Measurements from ENCODE around the gene CD244.

Gene CD244

GRCh38 chr1:160866695-160867260 is 4.1 kb upstream of the CD244 start:
- peaks cover 5% of the 10 kb centered on the region for H3K27me3 ChIP-seq (ENCODE audit: insufficient read depth, low read length)
- no peaks in the 10 kb centered on the region for H3K9me3 ChIP-seq (ENCODE audit: low read length)
- no peak overlapping the region for H3K4me3 ChIP-seq (ENCODE audit: low read length)
- H3K4me1 ChIP-seq (ENCODE audit: insufficient read depth, low read length), result no peaks in the 10 kb centered on the region
- no peak overlapping the region for H2AFZ ChIP-seq (ENCODE audit: low read depth, low read length)
- H3K36me3 ChIP-seq (ENCODE audit: insufficient read depth, low read length), result no peaks in the 10 kb centered on the region

- Histone ChIP-seq H3K4me3 (ENCODE audit: low read length) (no peak overlapping the region), H3K27me3 (ENCODE audit: insufficient read depth, low read length) (peaks cover 5% of the 10 kb centered on the region), H2AFZ (ENCODE audit: low read depth, low read length) (no peak overlapping the region), H3K4me1 (ENCODE audit: insufficient read depth, low read length) (no peaks in the 10 kb centered on the region), H3K36me3 (ENCODE audit: insufficient read depth, low read length) (no peaks in the 10 kb centered on the region), H3K9me3 (ENCODE audit: low read length) (no peaks in the 10 kb centered on the region)
Measured at GRCh38 chr1:160866001-160866694, 3.5 kb upstream of the CD244 start.

GRCh38 chr1:160865337-160865736 is 2.6 kb upstream of the CD244 start:
- no peak overlapping the region for H3K4me3 ChIP-seq (ENCODE audit: low read length)
- no peaks in the 10 kb centered on the region for H3K4me1 ChIP-seq (ENCODE audit: insufficient read depth, low read length)
- no peaks in the 10 kb centered on the region for H3K36me3 ChIP-seq (ENCODE audit: insufficient read depth, low read length)
- no peak overlapping the region for H2AFZ ChIP-seq (ENCODE audit: low read depth, low read length)
- no peaks in the 10 kb centered on the region for H3K9me3 ChIP-seq (ENCODE audit: low read length)
- peaks cover 5% of the 10 kb centered on the region for H3K27me3 ChIP-seq (ENCODE audit: insufficient read depth, low read length)

GRCh38 chr1:160864173-160864572 is 1.5 kb upstream of the CD244 start:
- no peaks in the 10 kb centered on the region for H3K36me3 ChIP-seq (ENCODE audit: insufficient read depth, low read length)
- H3K27me3 ChIP-seq (ENCODE audit: insufficient read depth, low read length), result peaks cover 5% of the 10 kb centered on the region
- H2AFZ ChIP-seq (ENCODE audit: low read depth, low read length), result no peak overlapping the region
- no peaks in the 10 kb centered on the region for H3K4me1 ChIP-seq (ENCODE audit: insufficient read depth, low read length)
- no peaks in the 10 kb centered on the region for H3K9me3 ChIP-seq (ENCODE audit: low read length)
- no peak overlapping the region for H3K4me3 ChIP-seq (ENCODE audit: low read length)

GRCh38 chr1:160863774-160864131 is 1.1 kb upstream of the CD244 start:
- H3K9me3 ChIP-seq (ENCODE audit: low read length), result no peaks in the 10 kb centered on the region
- no peaks in the 10 kb centered on the region for H3K4me1 ChIP-seq (ENCODE audit: insufficient read depth, low read length)
- H3K4me3 ChIP-seq (ENCODE audit: low read length), result no peak overlapping the region
- H3K36me3 ChIP-seq (ENCODE audit: insufficient read depth, low read length), result no peaks in the 10 kb centered on the region
- no peak overlapping the region for H2AFZ ChIP-seq (ENCODE audit: low read depth, low read length)
- peaks cover 5% of the 10 kb centered on the region for H3K27me3 ChIP-seq (ENCODE audit: insufficient read depth, low read length)

- H3K4me3 ChIP-seq (ENCODE audit: low read length), result no peak overlapping the region
- no peaks in the 10 kb centered on the region for H3K9me3 ChIP-seq (ENCODE audit: low read length)
- H3K4me1 ChIP-seq (ENCODE audit: insufficient read depth, low read length), result no peaks in the 10 kb centered on the region
- H3K27me3 ChIP-seq (ENCODE audit: insufficient read depth, low read length), result peaks cover 5% of the 10 kb centered on the region
- H2AFZ ChIP-seq (ENCODE audit: low read depth, low read length), result no peak overlapping the region
- no peaks in the 10 kb centered on the region for H3K36me3 ChIP-seq (ENCODE audit: insufficient read depth, low read length)
Measured at GRCh38 chr1:160863061-160863773, 530 bp upstream of the CD244 start.

- H3K4me3 ChIP-seq (ENCODE audit: low read length), result no peak overlapping the region
- no peaks in the 10 kb centered on the region for H3K36me3 ChIP-seq (ENCODE audit: insufficient read depth, low read length)
- H3K9me3 ChIP-seq (ENCODE audit: low read length), result no peaks in the 10 kb centered on the region
- no peaks in the 10 kb centered on the region for H3K4me1 ChIP-seq (ENCODE audit: insufficient read depth, low read length)
- H3K27me3 ChIP-seq (ENCODE audit: insufficient read depth, low read length), result peaks cover 4% of the 10 kb centered on the region
- H2AFZ ChIP-seq (ENCODE audit: low read depth, low read length), result no peak overlapping the region
Measured at GRCh38 chr1:160860840-160861505, 1.7 kb downstream of the CD244 start.

GRCh38 chr1:160859166-160859565 is 3.5 kb downstream of the CD244 start:
- no peak overlapping the region for H2AFZ ChIP-seq (ENCODE audit: low read depth, low read length)
- H3K4me3 ChIP-seq (ENCODE audit: low read length), result no peak overlapping the region

GRCh38 chr1:160858507-160858906 is 4.2 kb downstream of the CD244 start:
- Histone ChIP-seq H2AFZ (ENCODE audit: low read depth, low read length) (no peak overlapping the region), H3K9me3 (ENCODE audit: low read length) (no peaks in the 10 kb centered on the region), H3K4me1 (ENCODE audit: insufficient read depth, low read length) (no peaks in the 10 kb centered on the region), H3K36me3 (ENCODE audit: insufficient read depth, low read length) (no peaks in the 10 kb centered on the region), H3K4me3 (ENCODE audit: low read length) (no peak overlapping the region), H3K27me3 (ENCODE audit: insufficient read depth, low read length) (peaks cover 4% of the 10 kb centered on the region)

More at GRCh38 chr1:160859166-160859565, 3.5 kb downstream of the CD244 start:
- H3K9me3 ChIP-seq (ENCODE audit: low read length), result no peaks in the 10 kb centered on the region
- H3K4me1 ChIP-seq (ENCODE audit: insufficient read depth, low read length), result no peaks in the 10 kb centered on the region
- peaks cover 4% of the 10 kb centered on the region for H3K27me3 ChIP-seq (ENCODE audit: insufficient read depth, low read length)
- no peaks in the 10 kb centered on the region for H3K36me3 ChIP-seq (ENCODE audit: insufficient read depth, low read length)

- H3K4me3 ChIP-seq (ENCODE audit: low read length), result no peak overlapping the region
- no peaks in the 10 kb centered on the region for H3K4me1 ChIP-seq (ENCODE audit: insufficient read depth, low read length)
- H3K27me3 ChIP-seq (ENCODE audit: insufficient read depth, low read length), result peaks cover 4% of the 10 kb centered on the region
- H3K9me3 ChIP-seq (ENCODE audit: low read length), result no peaks in the 10 kb centered on the region
- H2AFZ ChIP-seq (ENCODE audit: low read depth, low read length), result no peak overlapping the region
- no peaks in the 10 kb centered on the region for H3K36me3 ChIP-seq (ENCODE audit: insufficient read depth, low read length)
Measured at GRCh38 chr1:160858097-160858496, 4.6 kb downstream of the CD244 start.

- peaks cover 4% of the 10 kb centered on the region for H3K27me3 ChIP-seq (ENCODE audit: insufficient read depth, low read length)
- H3K4me3 ChIP-seq (ENCODE audit: low read length), result no peak overlapping the region
- H3K9me3 ChIP-seq (ENCODE audit: low read length), result no peaks in the 10 kb centered on the region
Measured at GRCh38 chr1:160855181-160855981, 7.3 kb downstream of the CD244 start.

GRCh38 chr1:160853754-160854153 is 8.9 kb downstream of the CD244 start:
- Histone ChIP-seq H2AFZ (ENCODE audit: low read depth, low read length) (no peak overlapping the region), H3K9me3 (ENCODE audit: low read length) (no peaks in the 10 kb centered on the region), H3K27me3 (ENCODE audit: insufficient read depth, low read length) (peaks cover 4% of the 10 kb centered on the region), H3K36me3 (ENCODE audit: insufficient read depth, low read length) (no peaks in the 10 kb centered on the region), H3K4me3 (ENCODE audit: low read length) (no peak overlapping the region), H3K4me1 (ENCODE audit: insufficient read depth, low read length) (no peaks in the 10 kb centered on the region)

More at GRCh38 chr1:160855181-160855981, 7.3 kb downstream of the CD244 start:
- Histone ChIP-seq H2AFZ (ENCODE audit: low read depth, low read length) (no peak overlapping the region), H3K36me3 (ENCODE audit: insufficient read depth, low read length) (no peaks in the 10 kb centered on the region), H3K4me1 (ENCODE audit: insufficient read depth, low read length) (no peaks in the 10 kb centered on the region)
